Activated CD4-positive, alpha-beta T cell treated with anti-CD3 and anti-CD28 coated beads for 36 hours (primary cell): ENCODE measurements around the gene TOR3A. TPM values are rescaled to one million over a fixed set of nuclear protein-coding genes. Genes with fewer than 3 reads are reported as not detected.

Source experiments
- ATAC-seq: fragments of 200-7000 bp; cut with Tn5 transposase; one replicate; pipeline ENCODE4 v1.10.0; 2021; ENCODE audit warnings: mild to moderate bottlenecking, moderate library complexity
- CTCF ChIA-PET: fragments of 350-600 bp; sonication (Branson Sonifier 250); formaldehyde crosslinking; loops from one replicate; lab custom pipeline; 2021; ENCODE audit warnings: antibody characterized with exemption; lab: Charles Lee
- POLR2A ChIA-PET: fragments of 350-600 bp; sonication (Branson Sonifier 250); formaldehyde crosslinking; loops from one replicate; lab custom pipeline; 2021; ENCODE audit warnings: antibody characterized with exemption, inconsistent platforms; lab: Charles Lee
- DNase-seq: peaks from one replicate; pipeline ENCODE4 v3.0.0-alpha.2; 2020
- H3K27ac Mint-ChIP-seq: one replicate; pipeline ENCODE4 v1.8.0; 2021; ENCODE audit warnings: mixed read lengths
- H3K27me3 Mint-ChIP-seq: one replicate; pipeline ENCODE4 v1.8.0; 2021; ENCODE audit warnings: mixed read lengths
- H3K36me3 Mint-ChIP-seq: one replicate; pipeline ENCODE4 v1.8.0; 2021; ENCODE audit warnings: low read depth, mixed read lengths
- H3K4me1 Mint-ChIP-seq: one replicate; pipeline ENCODE4 v1.8.0; 2021; ENCODE audit warnings: mixed read lengths
- H3K4me3 Mint-ChIP-seq: one replicate; pipeline ENCODE4 v1.8.0; 2021; ENCODE audit warnings: mild to moderate bottlenecking, moderate library complexity, mixed read lengths
- H3K9me3 Mint-ChIP-seq: one replicate; pipeline ENCODE4 v1.8.0; 2021; ENCODE audit warnings: low read depth, mixed read lengths
- intact Hi-C, 2 experiments: fragments of 100-400 bp; cut with DNase I in 1 of 2; cut with micrococcal nuclease in 1 of 2; formaldehyde crosslinking; loops; one replicate each; pipeline versions ENCODE4 v1.14.2 to v1.15.1; 2022 to 2024; cut with DNase I, micrococcal nuclease
- total RNA-seq, 2 experiments: library from RNA; stranded (reverse); gene quantifications; one replicate each; pipeline ENCODE4 v1.2.3, GENCODE V29; 2021

The TOR3A gene
- total RNA-seq, 2 experiments from 2014 or later = 29.4 TPM

- no peak for ATAC-seq
- ChIA-PET POLR2A (interaction anchor here (0.6 kb wide), 1 partner anchor 565 kb away, joined by 6 read pairs; no protein-coding TSS in a partner anchor), CTCF (interaction anchor here (0.8 to 2.6 kb wide), 2 partner anchors 12 to 793 kb away, joined by 3 to 7 read pairs; no protein-coding TSS in a partner anchor)
- Mint-ChIP-seq H3K4me3 (no peak overlapping the region), H3K4me1 (no peaks in the 10 kb centered on the region), H3K27me3 (no peaks in the 10 kb centered on the region), H3K36me3 (peaks cover 27% of the 10 kb centered on the region), H3K9me3 (no peaks in the 10 kb centered on the region), H3K27ac (peak overlapping the region; percentile 45)
- intact Hi-C loops = no loop called here
- no peak for DNase-seq
These were observed 11.1 kb downstream of the TOR3A start for GRCh38 chr1:179092896-179093461.

- intact Hi-C loops = no loop called here
- DNase-seq (no peak), ATAC-seq (no peak)
- H3K9me3 Mint-ChIP-seq = no peaks in the 10 kb centered on the region
- H3K27me3 Mint-ChIP-seq = no peaks in the 10 kb centered on the region
- peaks cover 23% of the 10 kb centered on the region for H3K36me3 Mint-ChIP-seq
- CTCF ChIA-PET = interaction anchor here (1.2 to 2.6 kb wide), 2 partner anchors 11 to 18 kb away, joined by 3 to 7 read pairs; no protein-coding TSS in a partner anchor
- H3K4me3 Mint-ChIP-seq = no peak overlapping the region
- H3K4me1 Mint-ChIP-seq = no peaks in the 10 kb centered on the region
- POLR2A ChIA-PET = no interaction called here
- no peak overlapping the region for H3K27ac Mint-ChIP-seq
These were observed 12.9 kb downstream of the TOR3A start for GRCh38 chr1:179094818-179095217.

- no peak overlapping the region for H3K4me3 Mint-ChIP-seq
- peaks cover 21% of the 10 kb centered on the region for H3K36me3 Mint-ChIP-seq
- no peaks in the 10 kb centered on the region for H3K27me3 Mint-ChIP-seq
- intact Hi-C loops = no loop called here
- ATAC-seq = no peak
- H3K4me1 Mint-ChIP-seq = no peaks in the 10 kb centered on the region
- ChIA-PET CTCF (interaction anchor here (2.6 kb wide), 1 partner anchor 10 kb away, joined by 7 read pairs; no protein-coding TSS in a partner anchor), POLR2A (no interaction called here)
- H3K27ac Mint-ChIP-seq = no peak overlapping the region
- no peak for DNase-seq
- H3K9me3 Mint-ChIP-seq = no peaks in the 10 kb centered on the region
These were observed 13.5 kb downstream of the TOR3A start for GRCh38 chr1:179095377-179095776.

- intact Hi-C loops = no loop called here
- H3K27ac Mint-ChIP-seq = no peak overlapping the region
- H3K36me3 Mint-ChIP-seq = peaks cover 19% of the 10 kb centered on the region
- POLR2A ChIA-PET = no interaction called here
- ATAC-seq (no peak), DNase-seq (no peak)
- no peaks in the 10 kb centered on the region for H3K27me3 Mint-ChIP-seq
- H3K4me1 Mint-ChIP-seq = no peaks in the 10 kb centered on the region
- H3K4me3 Mint-ChIP-seq = no peak overlapping the region
- CTCF ChIA-PET = no interaction called here
- no peaks in the 10 kb centered on the region for H3K9me3 Mint-ChIP-seq
These were observed 14.1 kb downstream of the TOR3A start for GRCh38 chr1:179095924-179096323.

GRCh38 chr1:179099891-179100290 lies 18.0 kb downstream of the TOR3A start:
- DNase-seq (no peak), ATAC-seq (no peak)
- Mint-ChIP-seq H3K4me1 (no peaks in the 10 kb centered on the region), H3K9me3 (no peaks in the 10 kb centered on the region), H3K27ac (no peak overlapping the region), H3K36me3 (peaks cover 7% of the 10 kb centered on the region), H3K4me3 (no peak overlapping the region), H3K27me3 (no peaks in the 10 kb centered on the region)
- POLR2A ChIA-PET = no interaction called here
- intact Hi-C loops = no loop called here
- CTCF ChIA-PET = interaction anchor here (0.5 kb wide), 1 partner anchor 19 kb away, joined by 3 read pairs; no protein-coding TSS in a partner anchor

GRCh38 chr1:179101566-179101965 lies 19.7 kb downstream of the TOR3A start:
- H3K27ac Mint-ChIP-seq = no peak overlapping the region
- ChIA-PET POLR2A (no interaction called here), CTCF (no interaction called here)
- H3K27me3 Mint-ChIP-seq = no peaks in the 10 kb centered on the region
- H3K9me3 Mint-ChIP-seq = no peaks in the 10 kb centered on the region
- H3K4me3 Mint-ChIP-seq = no peak overlapping the region
- ATAC-seq (no peak), DNase-seq (no peak)
- no peaks in the 10 kb centered on the region for H3K4me1 Mint-ChIP-seq
- H3K36me3 Mint-ChIP-seq = peaks cover 7% of the 10 kb centered on the region
- intact Hi-C loops = no loop called here

GRCh38 chr1:179103999-179104398 lies 22.1 kb downstream of the TOR3A start:
- intact Hi-C loops = no loop called here

GRCh38 chr1:179104611-179105250 lies 22.9 kb downstream of the TOR3A start:
- Mint-ChIP-seq H3K27ac (no peak overlapping the region), H3K9me3 (no peaks in the 10 kb centered on the region), H3K4me1 (no peaks in the 10 kb centered on the region), H3K27me3 (no peaks in the 10 kb centered on the region), H3K4me3 (no peak overlapping the region), H3K36me3 (peaks cover 14% of the 10 kb centered on the region)
- CTCF ChIA-PET = interaction anchor here (0.7 to 1.8 kb wide), 4 partner anchors 11 to 562 kb away, joined by 3 to 13 read pairs (median 5); no protein-coding TSS in a partner anchor
- intact Hi-C loops = no loop called here
- ATAC-seq = no peak
- no peak for DNase-seq
- POLR2A ChIA-PET = no interaction called here

More at GRCh38 chr1:179103999-179104398, 22.1 kb downstream of the TOR3A start:
- no peak overlapping the region for H3K4me3 Mint-ChIP-seq
- peaks cover 10% of the 10 kb centered on the region for H3K36me3 Mint-ChIP-seq
- ChIA-PET POLR2A (no interaction called here), CTCF (no interaction called here)
- no peaks in the 10 kb centered on the region for H3K4me1 Mint-ChIP-seq
- H3K27me3 Mint-ChIP-seq = no peaks in the 10 kb centered on the region
- H3K9me3 Mint-ChIP-seq = no peaks in the 10 kb centered on the region
- DNase-seq = no peak
- ATAC-seq = no peak
- no peak overlapping the region for H3K27ac Mint-ChIP-seq

- intact Hi-C loops = no loop called here
- no peak overlapping the region for H3K27ac Mint-ChIP-seq
- ChIA-PET POLR2A (no interaction called here), CTCF (interaction anchor here (0.7 to 1.8 kb wide), 6 partner anchors 11 to 562 kb away, joined by 3 to 13 read pairs (median 4); no protein-coding TSS in a partner anchor)
- no peaks in the 10 kb centered on the region for H3K9me3 Mint-ChIP-seq
- H3K4me3 Mint-ChIP-seq = no peak overlapping the region
- peak; percentile 26 for DNase-seq
- ATAC-seq = peak; percentile 30
- H3K4me1 Mint-ChIP-seq = no peaks in the 10 kb centered on the region
- H3K27me3 Mint-ChIP-seq = no peaks in the 10 kb centered on the region
- peaks cover 16% of the 10 kb centered on the region for H3K36me3 Mint-ChIP-seq
These were observed 23.5 kb downstream of the TOR3A start for GRCh38 chr1:179105393-179105792.

- Mint-ChIP-seq H3K4me3 (no peak overlapping the region), H3K27ac (no peak overlapping the region), H3K27me3 (no peaks in the 10 kb centered on the region), H3K36me3 (peaks cover 16% of the 10 kb centered on the region), H3K4me1 (no peaks in the 10 kb centered on the region), H3K9me3 (no peaks in the 10 kb centered on the region)
- ATAC-seq = no peak
- no peak for DNase-seq
- CTCF ChIA-PET = interaction anchor here (0.7 kb wide), 1 partner anchor 578 kb away, joined by 3 read pairs; no protein-coding TSS in a partner anchor
- intact Hi-C loops = no loop called here
- POLR2A ChIA-PET = no interaction called here
These were observed 26.1 kb downstream of the TOR3A start for GRCh38 chr1:179107706-179108629.

GRCh38 chr1:179108644-179109043 lies 26.8 kb downstream of the TOR3A start:
- no peaks in the 10 kb centered on the region for H3K4me1 Mint-ChIP-seq
- no peak for ATAC-seq
- intact Hi-C loops = no loop called here
- H3K36me3 Mint-ChIP-seq = peaks cover 16% of the 10 kb centered on the region
- DNase-seq = no peak
- H3K9me3 Mint-ChIP-seq = no peaks in the 10 kb centered on the region
- H3K27ac Mint-ChIP-seq = no peak overlapping the region
- no peaks in the 10 kb centered on the region for H3K27me3 Mint-ChIP-seq
- ChIA-PET POLR2A (no interaction called here), CTCF (no interaction called here)
- H3K4me3 Mint-ChIP-seq = no peak overlapping the region
